Right atrium auricular region (tissue), 2 donors: Measurements from ENCODE around the gene TPGS2. TPM values are rescaled to one million over a fixed set of nuclear protein-coding genes. Genes with fewer than 3 reads are reported as not detected.

Experiments
- DNase-seq: peaks from one replicate; pipeline ENCODE4 v3.0.0-alpha.2; 2019; ENCODE audit warnings: low spot score
- H3K27ac ChIP-seq, 2 donors: fragments of 200-600 bp; sonication (generic); 1 replicate in 1 of 2; 2 replicates in 1 of 2; pipeline ENCODE4 v1.5.1; 2016 to 2019
- H3K27me3 ChIP-seq, 2 donors: fragments of 200-600 bp; sonication (generic); one replicate each; pipeline versions ENCODE4 v1.5.1 to v1.6.0; 2017 to 2019
- H3K36me3 ChIP-seq: fragments of 200-600 bp; sonication (generic); one replicate; pipeline ENCODE4 v1.5.1; 2016
- H3K4me1 ChIP-seq, 2 donors: fragments of 200-600 bp; sonication (generic); one replicate each; pipeline versions ENCODE4 v1.5.1 to v1.6.0; 2017 to 2019
- H3K4me3 ChIP-seq, 2 donors: fragments of 200-600 bp; sonication (generic); 1 replicate in 1 of 2; 2 replicates in 1 of 2; pipeline ENCODE4 v1.5.1; 2017 to 2019; ENCODE audit warnings: mild to moderate bottlenecking in 1 of 2, moderate library complexity in 1 of 2
- H3K9me3 ChIP-seq, 2 donors: fragments of 200-600 bp; sonication (generic); one replicate each; pipeline ENCODE4 v1.5.1; 2019
- total RNA-seq, 2 donors: library from RNA; depleted of rRNA; stranded (reverse); fragments of >200 nt; gene quantifications; one replicate each; pipeline ENCODE4 v1.1.0, GENCODE V29; 2016
- TF ChIP-seq, protein P1 (sequence below), 2 donors: fragments of 200-600 bp; sonication (generic); IDR thresholded peaks; one replicate each; pipeline ENCODE4 v1.5.1; 2019; ENCODE audit warnings: antibody characterized with exemption in 2 of 2

The TPGS2 gene
- total RNA-seq, 2 donors from 2014 or later, result 93.1 to 102 TPM

DNA sequence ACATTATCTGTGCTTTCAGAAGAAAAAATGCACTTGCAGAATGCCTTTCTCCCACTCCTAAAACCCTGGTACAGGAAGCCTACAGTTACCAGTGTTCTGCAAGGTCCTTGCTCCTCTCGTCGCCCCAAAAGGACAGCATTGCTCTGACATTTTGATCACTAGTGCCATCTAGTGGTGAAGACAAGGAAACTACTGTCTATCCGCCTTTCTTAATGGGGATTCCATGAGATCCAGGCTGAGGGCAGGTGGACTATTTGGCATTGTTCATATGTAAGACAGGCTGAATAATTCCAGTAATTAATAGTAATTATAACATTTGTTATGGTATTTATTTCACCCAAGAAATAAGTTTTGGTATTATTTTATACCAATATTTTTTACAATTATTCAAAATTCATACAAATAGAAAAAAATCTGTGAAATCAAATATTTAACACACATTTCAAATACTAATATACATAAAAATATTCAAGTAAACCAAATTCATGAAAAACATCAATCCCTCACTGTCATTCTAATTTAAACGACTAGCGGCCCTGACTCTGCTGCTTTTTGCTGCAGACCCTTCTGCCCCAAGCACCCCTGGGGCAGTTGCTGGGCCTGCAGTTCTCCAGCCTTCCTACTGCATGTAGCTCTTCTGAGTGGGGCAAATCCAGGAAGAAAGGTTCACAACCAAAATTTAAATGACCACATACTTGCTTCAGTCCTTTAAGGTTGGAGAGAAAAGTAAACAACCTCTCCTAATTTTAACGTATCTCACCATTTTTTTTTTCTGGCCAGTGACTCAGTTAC is 19.0 kb downstream of the TPGS2 start:
- peaks cover 30% of the 10 kb centered on the region for H3K36me3 ChIP-seq
- H3K4me1 ChIP-seq, result peaks cover 0 to 26% of the 10 kb centered on the region in 2 donors
- DNase-seq, result no peak
- no peaks in the 10 kb centered on the region for H3K9me3 ChIP-seq
- H3K27ac ChIP-seq, result no peak overlapping the region
- TF ChIP-seq, protein P1, sequence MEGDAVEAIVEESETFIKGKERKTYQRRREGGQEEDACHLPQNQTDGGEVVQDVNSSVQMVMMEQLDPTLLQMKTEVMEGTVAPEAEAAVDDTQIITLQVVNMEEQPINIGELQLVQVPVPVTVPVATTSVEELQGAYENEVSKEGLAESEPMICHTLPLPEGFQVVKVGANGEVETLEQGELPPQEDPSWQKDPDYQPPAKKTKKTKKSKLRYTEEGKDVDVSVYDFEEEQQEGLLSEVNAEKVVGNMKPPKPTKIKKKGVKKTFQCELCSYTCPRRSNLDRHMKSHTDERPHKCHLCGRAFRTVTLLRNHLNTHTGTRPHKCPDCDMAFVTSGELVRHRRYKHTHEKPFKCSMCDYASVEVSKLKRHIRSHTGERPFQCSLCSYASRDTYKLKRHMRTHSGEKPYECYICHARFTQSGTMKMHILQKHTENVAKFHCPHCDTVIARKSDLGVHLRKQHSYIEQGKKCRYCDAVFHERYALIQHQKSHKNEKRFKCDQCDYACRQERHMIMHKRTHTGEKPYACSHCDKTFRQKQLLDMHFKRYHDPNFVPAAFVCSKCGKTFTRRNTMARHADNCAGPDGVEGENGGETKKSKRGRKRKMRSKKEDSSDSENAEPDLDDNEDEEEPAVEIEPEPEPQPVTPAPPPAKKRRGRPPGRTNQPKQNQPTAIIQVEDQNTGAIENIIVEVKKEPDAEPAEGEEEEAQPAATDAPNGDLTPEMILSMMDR (IDR thresholded peaks at IDR 0.05), result peak; percentile 66 to 86
- H3K4me3 ChIP-seq, result no peak overlapping the region
- H3K27me3 ChIP-seq, result no peaks in the 10 kb centered on the region

DNA sequence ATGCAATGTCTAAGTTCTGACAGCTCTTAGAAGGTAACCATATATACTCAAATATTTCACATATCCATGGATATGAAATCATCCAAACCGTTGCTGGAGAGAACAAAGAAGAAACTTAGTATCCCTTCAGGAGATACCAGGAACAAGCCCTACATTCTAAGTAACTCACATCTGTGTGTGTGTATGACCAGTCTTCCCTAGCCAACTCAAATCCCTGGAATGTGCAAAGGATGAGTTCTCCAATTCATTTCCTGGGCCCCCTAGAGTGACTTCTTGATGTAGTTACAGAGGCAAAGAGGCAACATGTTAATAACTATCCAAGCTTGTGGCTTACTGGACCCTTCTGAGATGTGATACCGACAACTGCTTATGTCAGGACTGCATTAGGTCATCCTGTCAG is 20.1 kb downstream of the TPGS2 start:
- peaks cover 40% of the 10 kb centered on the region for H3K36me3 ChIP-seq
- no peaks in the 10 kb centered on the region for H3K27me3 ChIP-seq
- H3K27ac ChIP-seq, result no peak overlapping the region
- H3K4me3 ChIP-seq, result no peak overlapping the region
- no peaks in the 10 kb centered on the region for H3K9me3 ChIP-seq
- TF ChIP-seq, protein P1 (IDR thresholded peaks at IDR 0.05), result no peak
- peaks cover 0 to 22% of the 10 kb centered on the region in 2 donors for H3K4me1 ChIP-seq
- DNase-seq, result no peak

DNA sequence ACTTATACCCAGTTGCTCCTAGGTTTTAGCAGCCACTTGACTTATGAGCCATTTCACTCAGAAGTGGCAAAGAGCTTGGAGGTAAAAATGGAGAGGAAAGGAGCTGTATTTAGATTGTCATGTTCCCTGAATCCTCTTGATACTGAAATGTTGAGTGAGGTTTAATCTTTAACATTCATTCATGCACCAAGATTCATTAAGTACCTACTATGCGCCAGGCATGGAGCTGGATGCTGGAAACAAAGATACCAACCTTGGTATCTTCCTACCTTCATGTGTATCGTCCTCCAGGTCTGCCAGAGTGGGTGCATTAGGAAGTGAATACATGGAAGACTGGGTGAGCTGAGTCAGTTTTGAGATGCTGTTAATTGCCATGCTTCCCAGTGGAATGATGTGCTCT is 23.7 kb downstream of the TPGS2 start:
- H3K9me3 ChIP-seq, result no peaks in the 10 kb centered on the region
- no peaks in the 10 kb centered on the region for H3K27me3 ChIP-seq
- DNase-seq, result no peak
- no peak overlapping the region for H3K4me3 ChIP-seq
- H3K27ac ChIP-seq, result no peak overlapping the region
- no peaks in the 10 kb centered on the region for H3K4me1 ChIP-seq
- H3K36me3 ChIP-seq, result peaks cover 51% of the 10 kb centered on the region
- TF ChIP-seq, protein P1 (IDR thresholded peaks at IDR 0.05), result no peak

DNA sequence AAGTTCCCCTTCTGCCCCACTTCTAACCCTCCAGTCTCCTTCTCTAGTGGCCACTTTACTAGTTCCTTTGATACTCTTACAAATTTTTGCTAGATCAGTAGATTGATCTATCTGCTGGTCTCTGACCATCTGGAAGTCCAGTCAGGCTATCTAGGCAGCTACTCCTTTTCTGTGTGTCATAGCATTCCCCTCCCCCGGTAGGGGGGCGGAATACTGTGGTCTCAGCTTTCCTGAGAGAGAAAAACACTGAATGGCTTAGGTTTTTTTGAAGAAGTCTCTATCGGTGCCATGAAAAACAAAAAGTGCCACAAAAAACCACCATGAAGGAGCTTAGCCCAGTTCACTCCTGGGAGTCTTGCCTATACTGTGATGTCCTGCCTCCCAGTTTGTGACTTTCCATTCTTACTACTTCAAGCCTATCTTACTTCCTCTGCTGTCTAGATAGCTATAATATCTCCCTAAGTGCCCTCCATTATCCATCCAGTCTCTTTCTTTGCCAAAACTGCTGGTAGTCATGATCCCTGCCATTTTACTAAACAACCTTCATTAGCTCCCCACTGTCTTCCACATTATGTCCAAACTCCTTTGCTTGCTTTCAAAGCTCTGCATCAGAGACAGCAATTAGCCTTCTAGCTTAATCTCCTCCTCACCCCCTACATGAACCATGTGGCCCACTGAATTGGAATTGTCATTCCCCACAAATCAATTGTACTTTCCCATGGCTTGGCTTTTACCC is 29.9 kb downstream of the TPGS2 start:
- TF ChIP-seq, protein P1 (IDR thresholded peaks at IDR 0.05), result no peak
- no peaks in the 10 kb centered on the region for H3K9me3 ChIP-seq
- H3K36me3 ChIP-seq, result peaks cover 45% of the 10 kb centered on the region
- DNase-seq, result no peak
- H3K4me3 ChIP-seq, result no peak overlapping the region
- H3K27me3 ChIP-seq, result no peaks in the 10 kb centered on the region
- no peak overlapping the region for H3K27ac ChIP-seq
- H3K4me1 ChIP-seq, result no peaks in the 10 kb centered on the region

DNA sequence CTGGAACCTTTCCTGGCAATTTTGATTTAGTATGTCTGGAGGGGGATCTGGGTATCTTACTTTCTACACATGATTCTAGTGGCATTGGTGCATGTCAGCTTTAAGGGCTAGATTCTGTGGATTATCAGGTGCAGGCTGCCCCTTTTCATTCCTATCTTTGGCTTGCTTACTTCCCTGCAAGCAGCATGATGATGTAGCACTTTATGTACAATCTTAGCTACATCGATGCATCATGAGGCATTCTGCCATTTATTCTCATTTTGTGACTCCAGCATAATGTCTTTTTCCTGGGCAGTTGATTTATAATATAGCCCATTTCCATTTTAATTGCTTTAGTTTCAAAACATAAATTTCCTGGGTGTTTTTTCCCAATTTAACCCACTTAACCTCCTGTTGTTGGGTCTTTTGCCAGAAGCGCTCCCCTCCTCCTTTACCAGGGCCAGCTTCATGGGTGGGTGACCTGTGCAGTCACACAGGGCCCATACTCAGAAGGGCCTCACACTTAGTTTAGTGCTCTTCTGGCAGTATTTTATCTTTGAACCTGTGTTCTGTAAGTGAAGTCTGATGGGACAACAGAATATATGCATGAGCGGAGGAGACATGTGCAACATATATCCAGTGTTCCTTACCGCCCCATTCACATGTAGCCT is 36.0 kb downstream of the TPGS2 start:
- no peaks in the 10 kb centered on the region for H3K4me1 ChIP-seq
- DNase-seq, result no peak
- H3K27me3 ChIP-seq, result no peaks in the 10 kb centered on the region
- peaks cover 19% of the 10 kb centered on the region for H3K36me3 ChIP-seq
- TF ChIP-seq, protein P1 (IDR thresholded peaks at IDR 0.05), result no peak
- H3K9me3 ChIP-seq, result no peaks in the 10 kb centered on the region
- H3K4me3 ChIP-seq, result no peak overlapping the region
- H3K27ac ChIP-seq, result no peak overlapping the region
